SKM-1 (cell line): ENCODE data around the gene GPX5.

Source experiments
- DNase-seq: peaks from one replicate; lab custom pipeline; 2025; ENCODE audit not compliant: unreplicated experiment; lab: John Stamatoyannopoulos, UW

GPX5 gene

GRCh38 chr6:28553986-28554881 lies 28.6 kb downstream of the GPX5 start:
- DNase-seq: no peak

GRCh38 chr6:28555136-28555535 lies 29.5 kb downstream of the GPX5 start:
- no peak for DNase-seq

GRCh38 chr6:28558629-28559028 lies 32.9 kb downstream of the GPX5 start:
- no peak for DNase-seq

- DNase-seq: no peak
These were observed 37.9 kb downstream of the GPX5 start for GRCh38 chr6:28563430-28564095.

- no peak for DNase-seq
These were observed 40.3 kb downstream of the GPX5 start for GRCh38 chr6:28565823-28566526.

- no peak for DNase-seq
These were observed 41.0 kb downstream of the GPX5 start for GRCh38 chr6:28566527-28567252.

- no peak for DNase-seq
These were observed 41.8 kb downstream of the GPX5 start for GRCh38 chr6:28567506-28567905.

GRCh38 chr6:28568515-28569108 lies 42.9 kb downstream of the GPX5 start:
- no peak for DNase-seq

GRCh38 chr6:28569748-28570147 lies 44.1 kb downstream of the GPX5 start:
- DNase-seq: no peak

GRCh38 chr6:28580475-28580874 lies 54.8 kb downstream of the GPX5 start:
- DNase-seq: no peak

GRCh38 chr6:28583463-28583862 lies 57.8 kb downstream of the GPX5 start:
- no peak for DNase-seq
